ENCODE measurements around the gene MAPKAPK2.

The MAPKAPK2 gene

GRCh38 chr1:206685334-206685768 is 646 bp downstream of the MAPKAPK2 start:
- DNase-seq = no peak

- no peak for DNase-seq
Observed at GRCh38 chr1:206685769-206686477, 1.2 kb downstream of the MAPKAPK2 start.

- DNase-seq = no peak
Observed at GRCh38 chr1:206686478-206687249, 2.0 kb downstream of the MAPKAPK2 start.

GRCh38 chr1:206687251-206687914 is 2.7 kb downstream of the MAPKAPK2 start:
- no peak for DNase-seq

- DNase-seq = no peak
Observed at GRCh38 chr1:206687915-206688442, 3.3 kb downstream of the MAPKAPK2 start.

GRCh38 chr1:206690516-206690915 is 5.8 kb downstream of the MAPKAPK2 start:
- DNase-seq = no peak

- no peak for DNase-seq
Observed at GRCh38 chr1:206691604-206692003, 6.9 kb downstream of the MAPKAPK2 start.

- DNase-seq = no peak
Observed at GRCh38 chr1:206693029-206693428, 8.3 kb downstream of the MAPKAPK2 start.

GRCh38 chr1:206693592-206693991 is 8.9 kb downstream of the MAPKAPK2 start:
- DNase-seq = no peak

- no peak for DNase-seq
Observed at GRCh38 chr1:206694171-206695124, 9.7 kb downstream of the MAPKAPK2 start.

- no peak for DNase-seq
Observed at GRCh38 chr1:206695733-206696132, 11.0 kb downstream of the MAPKAPK2 start.

GRCh38 chr1:206696812-206697585 is 12.3 kb downstream of the MAPKAPK2 start:
- DNase-seq = no peak

- no peak for DNase-seq
Observed at GRCh38 chr1:206698011-206698410, 13.3 kb downstream of the MAPKAPK2 start.

GRCh38 chr1:206699000-206699586 is 14.4 kb downstream of the MAPKAPK2 start:
- no peak for DNase-seq

GRCh38 chr1:206699626-206700025 is 14.9 kb downstream of the MAPKAPK2 start:
- DNase-seq = no peak

GRCh38 chr1:206700445-206701036 is 15.8 kb downstream of the MAPKAPK2 start:
- peak; percentile 43 for DNase-seq

GRCh38 chr1:206702260-206702659 is 17.6 kb downstream of the MAPKAPK2 start:
- DNase-seq = no peak

GRCh38 chr1:206702803-206703202 is 18.1 kb downstream of the MAPKAPK2 start:
- no peak for DNase-seq

GRCh38 chr1:206703661-206704060 is 19.0 kb downstream of the MAPKAPK2 start:
- DNase-seq = no peak

GRCh38 chr1:206704226-206704625 is 19.5 kb downstream of the MAPKAPK2 start:
- DNase-seq = no peak

- peak; percentile 84 for DNase-seq
Observed at GRCh38 chr1:206705191-206705590, 20.5 kb downstream of the MAPKAPK2 start.

Data from NCI-H510A (cell line).